HEK293T (cell line): ENCODE data around the gene RBFOX1.

Experiments used
- CTCF ChIA-PET: fragments of 350-600 bp; formaldehyde crosslinking; extraction: SDS; loops from one replicate; lab custom pipeline; 2021; ENCODE audit warnings: antibody characterized with exemption, inconsistent platforms; lab: Yijun Ruan, JAX
- POLR2A ChIA-PET: fragments of 350-600 bp; formaldehyde crosslinking; extraction: SDS; loops from one replicate; lab custom pipeline; 2020; ENCODE audit warnings: antibody characterized with exemption, inconsistent platforms; lab: Yijun Ruan, JAX
- DNase-seq: peaks from one replicate; pipeline ENCODE4 v3.0.0; 2012; ENCODE audit warnings: mixed read lengths; ENCODE audit errors: extremely low spot score
- ARNT ChIP-seq: fragments of 450-650 bp; IDR thresholded peaks from 2 replicates; pipeline ENCODE4 v1.6.1; 2017; ENCODE audit warnings: mild to moderate bottlenecking
- BHLHE40 ChIP-seq: fragments of 450-650 bp; IDR thresholded peaks from 2 replicates; pipeline ENCODE4 v1.6.1; 2016; ENCODE audit warnings: mild to moderate bottlenecking, moderate library complexity, borderline replicate concordance
- CTBP1 ChIP-seq: fragments of 450-650 bp; IDR thresholded peaks from 2 replicates; pipeline ENCODE4 v1.6.1; 2016; ENCODE audit warnings: borderline replicate concordance
- ELF4 ChIP-seq: fragments of 450-650 bp; IDR thresholded peaks from 2 replicates; pipeline ENCODE4 v1.6.1; 2017; ENCODE audit warnings: antibody characterized with exemption
- FOXA1 ChIP-seq: fragments of 450-650 bp; IDR thresholded peaks from 2 replicates; pipeline ENCODE4 v1.6.1; 2016; ENCODE audit warnings: mild to moderate bottlenecking
- FOXK2 ChIP-seq: fragments of 450-650 bp; IDR thresholded peaks from 2 replicates; pipeline ENCODE4 v1.6.1; 2016; ENCODE audit warnings: mild to moderate bottlenecking
- FOXM1 ChIP-seq: fragments of 450-650 bp; IDR thresholded peaks from 2 replicates; pipeline ENCODE4 v1.6.1; 2017; ENCODE audit warnings: mild to moderate bottlenecking, borderline replicate concordance
- HDGF ChIP-seq: fragments of 450-650 bp; IDR thresholded peaks from 2 replicates; pipeline ENCODE4 v1.6.1; 2017; ENCODE audit warnings: antibody characterized with exemption, borderline replicate concordance
- L3MBTL2 ChIP-seq: fragments of 450-650 bp; conservative IDR thresholded peaks from 2 replicates; pipeline ENCODE4 v1.6.1; 2016; ENCODE audit warnings: mild to moderate bottlenecking
- LEF1 ChIP-seq: fragments of 450-650 bp; IDR thresholded peaks from 2 replicates; pipeline ENCODE4 v1.6.1; 2017; ENCODE audit warnings: mild to moderate bottlenecking, borderline replicate concordance
- NFRKB ChIP-seq: fragments of 450-650 bp; IDR thresholded peaks from 2 replicates; pipeline ENCODE4 v1.6.1; 2016; ENCODE audit warnings: mild to moderate bottlenecking, moderate library complexity
- PKNOX1 ChIP-seq: fragments of 450-650 bp; IDR thresholded peaks from 2 replicates; pipeline ENCODE4 v1.6.1; 2016
- SP1 ChIP-seq: fragments of 450-650 bp; IDR thresholded peaks from 2 replicates; pipeline ENCODE4 v1.6.1; 2017
- SUZ12 ChIP-seq: fragments of 450-650 bp; IDR thresholded peaks from 2 replicates; pipeline ENCODE4 v1.6.1; 2016; ENCODE audit warnings: mild to moderate bottlenecking
- TARDBP ChIP-seq: fragments of 450-650 bp; IDR thresholded peaks from 2 replicates; pipeline ENCODE4 v1.6.1; 2016
- ZNF384 ChIP-seq: fragments of 450-650 bp; IDR thresholded peaks from 2 replicates; pipeline ENCODE4 v1.6.1; 2016

Gene RBFOX1

GRCh38 chr16:7423434-7424044, 90.9 kb downstream of the RBFOX1 start:
- TF ChIP-seq ARNT, result no peak
- TF ChIP-seq FOXA1, result no peak
- TF ChIP-seq PKNOX1, result no peak
- TF ChIP-seq FOXK2, result no peak
- TF ChIP-seq SUZ12, result no peak
- TF ChIP-seq SP1, result no peak
- no peak for TF ChIP-seq TARDBP
- no peak for TF ChIP-seq NFRKB
- TF ChIP-seq ELF4, result no peak
- TF ChIP-seq ZNF384, result no peak
- no peak for TF ChIP-seq LEF1
- no peak for TF ChIP-seq FOXM1
- TF ChIP-seq CTBP1, result no peak
- no peak for TF ChIP-seq HDGF
- no peak for DNase-seq
- ChIA-PET POLR2A (no interaction called here), CTCF (no interaction called here)

GRCh38 chr16:7426161-7426560, 93.5 kb downstream of the RBFOX1 start:
- TF ChIP-seq LEF1, result no peak
- TF ChIP-seq FOXA1, result no peak
- no peak for TF ChIP-seq FOXM1
- TF ChIP-seq NFRKB, result no peak
- no peak for TF ChIP-seq PKNOX1
- POLR2A ChIA-PET, result no interaction called here
- DNase-seq, result no peak
- CTCF ChIA-PET, result no interaction called here

GRCh38 chr16:7431723-7432122, 99.1 kb downstream of the RBFOX1 start:
- no peak for DNase-seq
- no peak for TF ChIP-seq FOXM1
- no peak for TF ChIP-seq SUZ12
- TF ChIP-seq BHLHE40, result no peak
- no peak for TF ChIP-seq CTBP1
- TF ChIP-seq SP1, result no peak
- TF ChIP-seq PKNOX1, result no peak
- no peak for TF ChIP-seq TARDBP
- no peak for TF ChIP-seq L3MBTL2
- TF ChIP-seq FOXA1, result no peak
- CTCF ChIA-PET, result no interaction called here
- POLR2A ChIA-PET, result no interaction called here

GRCh38 chr16:7436306-7436705, 103.7 kb downstream of the RBFOX1 start:
- no peak for DNase-seq
- ChIA-PET CTCF (no interaction called here), POLR2A (no interaction called here)
- no peak for TF ChIP-seq NFRKB
- no peak for TF ChIP-seq PKNOX1
- no peak for TF ChIP-seq CTBP1
- TF ChIP-seq TARDBP, result no peak
- no peak for TF ChIP-seq ZNF384
- no peak for TF ChIP-seq SP1
- no peak for TF ChIP-seq LEF1
- TF ChIP-seq SUZ12, result no peak
- TF ChIP-seq ELF4, result no peak
- TF ChIP-seq ARNT, result no peak
- TF ChIP-seq FOXM1, result no peak
- TF ChIP-seq FOXK2, result no peak
- no peak for TF ChIP-seq BHLHE40

- CTCF ChIA-PET, result no interaction called here
- TF ChIP-seq FOXM1, result no peak
- no peak for TF ChIP-seq ZNF384
- no peak for TF ChIP-seq BHLHE40
- no peak for TF ChIP-seq ARNT
- TF ChIP-seq CTBP1, result no peak
- TF ChIP-seq L3MBTL2, result no peak
- TF ChIP-seq HDGF, result no peak
- no peak for TF ChIP-seq NFRKB
- TF ChIP-seq LEF1, result no peak
- no peak for TF ChIP-seq FOXK2
- no peak for TF ChIP-seq PKNOX1
- TF ChIP-seq SUZ12, result no peak
- no peak for TF ChIP-seq ELF4
- no peak for TF ChIP-seq TARDBP
- TF ChIP-seq FOXA1, result no peak
- no peak for TF ChIP-seq SP1
- POLR2A ChIA-PET, result no interaction called here
- no peak for DNase-seq
Observed at GRCh38 chr16:7437135-7437804, 104.6 kb downstream of the RBFOX1 start.
